Parathyroid adenoma (tissue), 2 donors: ENCODE data around the gene RTTN.

Source experiments
- H2AFZ ChIP-seq: fragments of 300-600 bp; sonication (generic); one replicate; pipeline ENCODE4 v1.7.0; 2017; ENCODE audit warnings: antibody characterized with exemption, mild to moderate bottlenecking
- H3K27ac ChIP-seq: fragments of 300-600 bp; sonication (generic); one replicate; pipeline ENCODE4 v1.7.0; 2017
- H3K27me3 ChIP-seq: fragments of 300-600 bp; sonication (generic); one replicate; pipeline ENCODE4 v1.7.0; 2017; ENCODE audit warnings: low read length; ENCODE audit not compliant: control insufficient read depth, insufficient read depth
- H3K36me3 ChIP-seq: fragments of 300-600 bp; sonication (generic); one replicate; pipeline ENCODE4 v1.7.0; 2017; ENCODE audit warnings: low read length; ENCODE audit not compliant: control insufficient read depth, insufficient read depth
- H3K4me1 ChIP-seq: fragments of 300-600 bp; sonication (generic); one replicate; pipeline ENCODE4 v1.7.0; 2017; ENCODE audit warnings: control low read depth
- H3K4me2 ChIP-seq: fragments of 300-600 bp; sonication (generic); one replicate; pipeline ENCODE4 v1.7.0; 2017; ENCODE audit warnings: low read length
- H3K4me3 ChIP-seq: fragments of 300-600 bp; sonication (generic); one replicate; pipeline ENCODE4 v1.7.0; 2017; ENCODE audit warnings: low read depth, low read length
- H3K79me2 ChIP-seq: fragments of 300-600 bp; sonication (generic); one replicate; pipeline ENCODE4 v1.7.0; 2017; ENCODE audit warnings: control low read depth
- H3K9ac ChIP-seq: fragments of 300-600 bp; sonication (generic); one replicate; pipeline ENCODE4 v1.7.0; 2017; ENCODE audit warnings: mild to moderate bottlenecking
- H3K9me3 ChIP-seq: fragments of 300-600 bp; sonication (generic); one replicate; pipeline ENCODE4 v1.7.0; 2017; ENCODE audit warnings: low read length; ENCODE audit not compliant: control insufficient read depth
- CTCF ChIP-seq: fragments of 300-600 bp; sonication (generic); IDR thresholded peaks from one replicate; pipeline ENCODE4 v1.7.0; 2017; ENCODE audit warnings: antibody characterized with exemption, mild to moderate bottlenecking
- donor health status: primary hyperparathyroidism.

The RTTN gene

GRCh38 chr18:69963196-69963595 is 242.3 kb downstream of the RTTN start:
- Histone ChIP-seq H3K79me2 (no peaks in the 10 kb centered on the region), H3K36me3 (no peaks in the 10 kb centered on the region), H3K27ac (no peak overlapping the region), H3K9me3 (no peaks in the 10 kb centered on the region), H3K27me3 (no peaks in the 10 kb centered on the region), H3K9ac (no peak overlapping the region), H2AFZ (no peak overlapping the region), H3K4me2 (no peak overlapping the region), H3K4me1 (no peaks in the 10 kb centered on the region), H3K4me3 (no peak overlapping the region)
- no peak for TF ChIP-seq CTCF

GRCh38 chr18:69961718-69962117 is 243.8 kb downstream of the RTTN start:
- H3K27me3 ChIP-seq, result no peaks in the 10 kb centered on the region
- H3K9me3 ChIP-seq, result no peaks in the 10 kb centered on the region
- H3K36me3 ChIP-seq, result no peaks in the 10 kb centered on the region
- no peak for TF ChIP-seq CTCF
- no peak overlapping the region for H3K9ac ChIP-seq
- no peak overlapping the region for H3K27ac ChIP-seq
- no peaks in the 10 kb centered on the region for H3K79me2 ChIP-seq
- H2AFZ ChIP-seq, result no peak overlapping the region
- H3K4me2 ChIP-seq, result no peak overlapping the region
- no peaks in the 10 kb centered on the region for H3K4me1 ChIP-seq
- no peak overlapping the region for H3K4me3 ChIP-seq

GRCh38 chr18:69958422-69958821 is 247.1 kb downstream of the RTTN start:
- TF ChIP-seq CTCF, result no peak
- Histone ChIP-seq H3K27me3 (no peaks in the 10 kb centered on the region), H3K4me1 (no peaks in the 10 kb centered on the region), H3K36me3 (no peaks in the 10 kb centered on the region), H2AFZ (no peak overlapping the region), H3K9me3 (no peaks in the 10 kb centered on the region), H3K9ac (no peak overlapping the region), H3K4me2 (no peak overlapping the region), H3K4me3 (no peak overlapping the region), H3K27ac (no peak overlapping the region), H3K79me2 (no peaks in the 10 kb centered on the region)

GRCh38 chr18:69957747-69958146 is 247.7 kb downstream of the RTTN start:
- Histone ChIP-seq H3K4me2 (no peak overlapping the region), H3K9ac (no peak overlapping the region), H3K9me3 (no peaks in the 10 kb centered on the region), H3K27ac (no peak overlapping the region), H3K4me1 (no peaks in the 10 kb centered on the region), H3K27me3 (no peaks in the 10 kb centered on the region), H3K36me3 (no peaks in the 10 kb centered on the region), H3K4me3 (no peak overlapping the region), H3K79me2 (no peaks in the 10 kb centered on the region), H2AFZ (no peak overlapping the region)
- no peak for TF ChIP-seq CTCF
